SK-N-MC (cell line): ENCODE data around the gene POMGNT1.

Experiments used
- EZH2 ChIP-seq: fragments of 200-600 bp; sonication (generic); IDR thresholded peaks from one replicate; pipeline ENCODE4 v1.6.1; 2017; ENCODE audit warnings: antibody characterized with exemption
- POLR2AphosphoS5 ChIP-seq: IDR thresholded peaks from 2 replicates; pipeline ENCODE4 v1.6.1; 2012; ENCODE audit warnings: mild to moderate bottlenecking, low read depth, low read length, borderline replicate concordance

- TF ChIP-seq EZH2 (no peak), POLR2AphosphoS5 (no peak)
Measured at GRCh38 chr1:46244656-46245371, 46.6 kb upstream of the POMGNT1 start.
